Measurements from ENCODE around the gene EPB41L4B. TPM values are rescaled to one million over a fixed set of nuclear protein-coding genes. Genes with fewer than 3 reads are reported as not detected.

The EPB41L4B gene
- total and polyA plus RNA-seq, 2 experiments from 2014 or later, result 11.0 to 32.2 TPM

- no peak for TF ChIP-seq CTCF (conservative IDR thresholded peaks at IDR 0.05; ENCODE audit: low read depth in 2 of 2)
- TF ChIP-seq CREB1 (CRISPR knock-in tag; IDR thresholded peaks at IDR 0.05; ENCODE audit: low read depth), result no peak
- TF ChIP-seq EZH2 (IDR thresholded peaks at IDR 0.05; ENCODE audit: low read depth, unreplicated experiment), result no peak
- no peak for TF ChIP-seq JUNB (IDR thresholded peaks at IDR 0.05; ENCODE audit: unreplicated experiment)
- no peak for TF ChIP-seq EZH2phosphoT487 (IDR thresholded peaks at IDR 0.05; ENCODE audit: unreplicated experiment)
Observed at GRCh38 chr9:109238655-109239054, 82.2 kb downstream of the EPB41L4B start (continued).

- Histone ChIP-seq H3K4me1 (ENCODE audit: insufficient read depth) (peaks cover 12% of the 10 kb centered on the region), H3K4me2 (no peak overlapping the region), H3K36me3 (ENCODE audit: insufficient read depth) (peaks cover 3% of the 10 kb centered on the region), H2AFZ (no peak overlapping the region), H3K27ac (ENCODE audit: low read depth) (no peak overlapping the region), H3K4me3 (no peak overlapping the region), H3K9me2 (ENCODE audit: insufficient read depth) (no peaks in the 10 kb centered on the region), H3F3A (replicated peaks; ENCODE audit: low read depth) (no peaks in the 10 kb centered on the region), H3K79me2 (replicated peaks; ENCODE audit: insufficient read depth) (no peaks in the 10 kb centered on the region), H3K27me3 (ENCODE audit: insufficient read depth) (no peaks in the 10 kb centered on the region), H4K20me1 (replicated peaks; ENCODE audit: insufficient read depth) (no peaks in the 10 kb centered on the region)
- DNase-seq (ENCODE audit: low spot score) (no peak), ATAC-seq (no peak)
- H3K4me1 Mint-ChIP-seq, result peaks cover 17% of the 10 kb centered on the region; the same call in 2 of the 3 replicates
- H3K4me3 Mint-ChIP-seq, result no peak overlapping the region
- no peaks in the 10 kb centered on the region for H3K9me3 Mint-ChIP-seq
- H3K27me3 Mint-ChIP-seq (ENCODE audit: insufficient read depth, low read depth, poor library complexity), result peaks cover 3% of the 10 kb centered on the region
- H3K36me3 Mint-ChIP-seq (ENCODE audit: low read depth), result peaks cover 32% of the 10 kb centered on the region
- H3K27ac Mint-ChIP-seq, result no peak overlapping the region
- TF ChIP-seq NANOG (IDR thresholded peaks at IDR 0.05; ENCODE audit: borderline replicate concordance), result no peak
- no peak for TF ChIP-seq ZNF462 (CRISPR knock-in tag; IDR thresholded peaks at IDR 0.05)
- TF ChIP-seq ZNF114 (CRISPR knock-in tag; IDR thresholded peaks at IDR 0.05), result no peak
- no peak for TF ChIP-seq STAT1 (IDR thresholded peaks at IDR 0.05; ENCODE audit: unreplicated experiment)
- TF ChIP-seq CTCF (conservative IDR thresholded peaks at IDR 0.05; ENCODE audit: low read depth in 2 of 2), result no peak
- TF ChIP-seq EZH2 (IDR thresholded peaks at IDR 0.05; ENCODE audit: low read depth, unreplicated experiment), result no peak
- no peak for TF ChIP-seq REST (IDR thresholded peaks at IDR 0.05; ENCODE audit: unreplicated experiment)
- no peak for TF ChIP-seq ZNF331 (CRISPR knock-in tag; IDR thresholded peaks at IDR 0.05; ENCODE audit: low read depth)
- no peak for TF ChIP-seq CREB1 (CRISPR knock-in tag; IDR thresholded peaks at IDR 0.05; ENCODE audit: low read depth)
Observed at GRCh38 chr9:109238125-109238524, 82.7 kb downstream of the EPB41L4B start.
